WTC11 (cell line): ENCODE measurements around the gene FMN2. TPM values are rescaled to one million over a fixed set of nuclear protein-coding genes. Genes with fewer than 3 reads are reported as not detected.
A peak's percentile ranks its signal among the peaks of the same experiment; 100 is the strongest.

Source experiments
- ATAC-seq: fragments of 200-7000 bp; cut with Tn5 transposase; 2 replicates; pipeline ENCODE4 v1.10.0; 2021; ENCODE audit warnings: mild to moderate bottlenecking, moderate library complexity
- CTCF ChIA-PET: fragments of 300-600 bp; sonication (Branson Sonifier 250); formaldehyde crosslinking; loops from one replicate; lab custom pipeline; 2021; ENCODE audit warnings: antibody characterized with exemption; lab: Charles Lee
- POLR2A ChIA-PET: fragments of 350-600 bp; sonication (Branson Sonifier 250); formaldehyde crosslinking; loops from one replicate; lab custom pipeline; 2021; ENCODE audit warnings: antibody characterized with exemption; lab: Charles Lee
- DNase-seq: peaks from one replicate; pipeline ENCODE4 v3.0.0; 2021; ENCODE audit warnings: low spot score
- H3K27ac Mint-ChIP-seq: 2 replicates; pipeline ENCODE4 v1.8.0; 2021; ENCODE audit warnings: mixed read lengths
- H3K27me3 Mint-ChIP-seq: 2 replicates; pipeline ENCODE4 v1.8.0; 2021; ENCODE audit warnings: low read depth, mild to moderate bottlenecking, moderate library complexity, mixed read lengths
- H3K36me3 Mint-ChIP-seq: 2 replicates; pipeline ENCODE4 v1.8.0; 2021; ENCODE audit warnings: mixed read lengths
- H3K4me1 Mint-ChIP-seq: 2 replicates; pipeline ENCODE4 v1.8.0; 2022; ENCODE audit warnings: mixed read lengths
- H3K4me3 Mint-ChIP-seq: 2 replicates; pipeline ENCODE4 v1.8.0; 2021; ENCODE audit warnings: mild to moderate bottlenecking, moderate library complexity, mixed read lengths
- H3K9me3 Mint-ChIP-seq: 2 replicates; pipeline ENCODE4 v1.8.0; 2021; ENCODE audit warnings: mixed read lengths
- CREB1 ChIP-seq: sonication (generic); formaldehyde crosslinking; IDR thresholded peaks from 2 replicates; pipeline ENCODE4 v1.8.0; 2023; ENCODE audit warnings: mild to moderate bottlenecking, missing genetic modification reagents
- CREM ChIP-seq: sonication (generic); formaldehyde crosslinking; IDR thresholded peaks from 2 replicates; pipeline ENCODE4 v1.8.1; 2022; ENCODE audit warnings: mild to moderate bottlenecking, missing genetic modification reagents, moderate library complexity
- ELF4 ChIP-seq: sonication (generic); formaldehyde crosslinking; IDR thresholded peaks from 2 replicates; pipeline ENCODE4 v1.8.1; 2022; ENCODE audit warnings: low read depth, mild to moderate bottlenecking, moderate library complexity, missing genetic modification reagents
- FOXP4 ChIP-seq: sonication (generic); formaldehyde crosslinking; IDR thresholded peaks from 2 replicates; pipeline ENCODE4 v1.8.0; 2022; ENCODE audit warnings: mild to moderate bottlenecking, missing genetic modification reagents
- HMGA2 ChIP-seq: fragments of 250-450 bp; sonication (Bioruptor Pico); IDR thresholded peaks from 2 replicates; pipeline ENCODE4 v1.4.0; 2021; ENCODE audit warnings: mild to moderate bottlenecking, moderate library complexity
- JAZF1 ChIP-seq: fragments of 250-450 bp; sonication (Bioruptor Pico); IDR thresholded peaks from 2 replicates; pipeline ENCODE4 v1.9.0; 2021; ENCODE audit warnings: moderate library complexity, mild to moderate bottlenecking, inconsistent platforms
- JUN ChIP-seq: sonication (generic); formaldehyde crosslinking; IDR thresholded peaks from 2 replicates; pipeline ENCODE4 v1.8.0; 2023; ENCODE audit warnings: mild to moderate bottlenecking, missing genetic modification reagents
- KAT7 ChIP-seq: sonication (generic); formaldehyde crosslinking; IDR thresholded peaks from 2 replicates; pipeline ENCODE4 v1.8.1; 2023; ENCODE audit warnings: missing genetic modification reagents, mild to moderate bottlenecking, borderline replicate concordance
- NR1H2 ChIP-seq: sonication (generic); formaldehyde crosslinking; IDR thresholded peaks from 2 replicates; pipeline ENCODE4 v1.9.0; 2021; ENCODE audit warnings: mild to moderate bottlenecking, moderate library complexity, missing genetic modification reagents
- NR3C1 ChIP-seq: sonication (generic); formaldehyde crosslinking; conservative IDR thresholded peaks from 2 replicates; pipeline ENCODE4 v1.8.1; 2023; ENCODE audit warnings: low read depth, mild to moderate bottlenecking, missing genetic modification reagents
- PRRX2 ChIP-seq: fragments of 250-450 bp; sonication (Bioruptor Pico); IDR thresholded peaks from 2 replicates; pipeline ENCODE4 v1.8.0; 2021; ENCODE audit warnings: mild to moderate bottlenecking
- SMAD3 ChIP-seq: sonication (generic); formaldehyde crosslinking; IDR thresholded peaks from 2 replicates; pipeline ENCODE4 v1.8.0; 2022; ENCODE audit warnings: missing genetic modification reagents, mild to moderate bottlenecking, borderline replicate concordance
- ZNF121 ChIP-seq: sonication (generic); formaldehyde crosslinking; IDR thresholded peaks from 2 replicates; pipeline ENCODE4 v1.8.0; 2023; ENCODE audit warnings: missing genetic modification reagents
- ZNF263 ChIP-seq: sonication (generic); formaldehyde crosslinking; IDR thresholded peaks from 2 replicates; pipeline ENCODE4 v1.8.1; 2022; ENCODE audit warnings: low read depth, mild to moderate bottlenecking, moderate library complexity, missing genetic modification reagents
- ZNF281 ChIP-seq: sonication (generic); formaldehyde crosslinking; IDR thresholded peaks from 2 replicates; pipeline ENCODE4 v1.8.0; 2023; ENCODE audit warnings: mild to moderate bottlenecking, missing genetic modification reagents
- total RNA-seq: library from RNA; stranded (reverse); gene quantifications from 3 replicates; pipeline ENCODE4 v1.2.3, GENCODE V29; 2021
- TF ChIP-seq, protein P1 (sequence below): sonication (generic); formaldehyde crosslinking; IDR thresholded peaks from 2 replicates; pipeline ENCODE4 v1.8.1; 2022; ENCODE audit warnings: mild to moderate bottlenecking, moderate library complexity, missing genetic modification reagents
- TF ChIP-seq, protein P2 (sequence below): sonication (generic); formaldehyde crosslinking; IDR thresholded peaks from 2 replicates; pipeline ENCODE4 v1.8.1; 2023; ENCODE audit warnings: mild to moderate bottlenecking, missing genetic modification reagents
- TF ChIP-seq, protein P3 (sequence below): sonication (generic); formaldehyde crosslinking; IDR thresholded peaks from 2 replicates; pipeline ENCODE4 v1.8.1; 2023; ENCODE audit warnings: mild to moderate bottlenecking, missing genetic modification reagents, moderate library complexity

The FMN2 gene
- total RNA-seq, 1 experiment from 2014 or later = 1.8 TPM

GRCh38 chr1:240107058-240107684 lies 15.5 kb downstream of the FMN2 start:
- no peak overlapping the region for H3K4me3 Mint-ChIP-seq
- DNase-seq (no peak), ATAC-seq (no peak)
- no peaks in the 10 kb centered on the region for H3K4me1 Mint-ChIP-seq
- peak; percentile 29; the same call in 1 of the 2 replicates for TF ChIP-seq HMGA2 (CRISPR knock-in tag)
- no peak for TF ChIP-seq SMAD3 (CRISPR knock-in tag)
- POLR2A ChIA-PET = no interaction called here
- CTCF ChIA-PET = interaction anchor here (1.3 kb wide), 1 partner anchor 102 kb away, joined by 3 read pairs; no protein-coding TSS in a partner anchor
- H3K27me3 Mint-ChIP-seq = no peaks in the 10 kb centered on the region
- no peaks in the 10 kb centered on the region for H3K9me3 Mint-ChIP-seq
- no peaks in the 10 kb centered on the region for H3K36me3 Mint-ChIP-seq
- H3K27ac Mint-ChIP-seq = no peak overlapping the region

DNA sequence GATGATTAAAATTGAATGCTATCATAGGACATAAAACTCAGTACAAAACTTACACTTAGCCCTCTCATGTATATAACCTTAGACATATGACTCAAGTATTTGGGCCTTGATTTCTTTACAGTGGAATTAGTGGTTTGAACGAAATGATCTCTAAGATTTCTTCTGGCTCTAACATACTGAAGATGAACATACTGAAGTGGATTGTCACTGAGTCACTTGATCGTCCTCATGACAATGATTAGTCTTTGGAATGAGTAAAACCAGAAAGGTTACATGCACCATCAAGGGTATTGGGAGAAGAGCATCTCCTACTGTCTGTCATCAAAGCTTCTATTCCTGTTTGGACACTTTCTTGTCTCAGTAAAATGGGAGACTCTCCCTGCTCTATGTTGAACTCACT lies 17.4 kb downstream of the FMN2 start:
- no peak overlapping the region for H3K27ac Mint-ChIP-seq
- TF ChIP-seq, protein P1, sequence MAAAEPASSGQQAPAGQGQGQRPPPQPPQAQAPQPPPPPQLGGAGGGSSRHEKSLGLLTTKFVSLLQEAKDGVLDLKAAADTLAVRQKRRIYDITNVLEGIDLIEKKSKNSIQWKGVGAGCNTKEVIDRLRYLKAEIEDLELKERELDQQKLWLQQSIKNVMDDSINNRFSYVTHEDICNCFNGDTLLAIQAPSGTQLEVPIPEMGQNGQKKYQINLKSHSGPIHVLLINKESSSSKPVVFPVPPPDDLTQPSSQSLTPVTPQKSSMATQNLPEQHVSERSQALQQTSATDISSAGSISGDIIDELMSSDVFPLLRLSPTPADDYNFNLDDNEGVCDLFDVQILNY (CRISPR knock-in tag) = no peak
- TF ChIP-seq CREM (CRISPR knock-in tag) (no peak), ELF4 (no peak), NR3C1 (CRISPR knock-in tag) (no peak), JAZF1 (no peak), ZNF263 (no peak), JUN (CRISPR knock-in tag) (no peak), NR1H2 (CRISPR knock-in tag) (no peak), FOXP4 (CRISPR knock-in tag) (no peak), ZNF281 (CRISPR knock-in tag) (no peak), CREB1 (no peak)
- ATAC-seq = no peak
- no peaks in the 10 kb centered on the region for H3K27me3 Mint-ChIP-seq
- peaks cover 5% of the 10 kb centered on the region for H3K4me1 Mint-ChIP-seq
- CTCF ChIA-PET = interaction anchor here (1.3 kb wide), 1 partner anchor 14 kb away, joined by 4 read pairs; no protein-coding TSS in a partner anchor
- H3K36me3 Mint-ChIP-seq = no peaks in the 10 kb centered on the region
- H3K9me3 Mint-ChIP-seq = no peaks in the 10 kb centered on the region
- H3K4me3 Mint-ChIP-seq = no peak overlapping the region
- no peak for DNase-seq
- POLR2A ChIA-PET = no interaction called here

DNA sequence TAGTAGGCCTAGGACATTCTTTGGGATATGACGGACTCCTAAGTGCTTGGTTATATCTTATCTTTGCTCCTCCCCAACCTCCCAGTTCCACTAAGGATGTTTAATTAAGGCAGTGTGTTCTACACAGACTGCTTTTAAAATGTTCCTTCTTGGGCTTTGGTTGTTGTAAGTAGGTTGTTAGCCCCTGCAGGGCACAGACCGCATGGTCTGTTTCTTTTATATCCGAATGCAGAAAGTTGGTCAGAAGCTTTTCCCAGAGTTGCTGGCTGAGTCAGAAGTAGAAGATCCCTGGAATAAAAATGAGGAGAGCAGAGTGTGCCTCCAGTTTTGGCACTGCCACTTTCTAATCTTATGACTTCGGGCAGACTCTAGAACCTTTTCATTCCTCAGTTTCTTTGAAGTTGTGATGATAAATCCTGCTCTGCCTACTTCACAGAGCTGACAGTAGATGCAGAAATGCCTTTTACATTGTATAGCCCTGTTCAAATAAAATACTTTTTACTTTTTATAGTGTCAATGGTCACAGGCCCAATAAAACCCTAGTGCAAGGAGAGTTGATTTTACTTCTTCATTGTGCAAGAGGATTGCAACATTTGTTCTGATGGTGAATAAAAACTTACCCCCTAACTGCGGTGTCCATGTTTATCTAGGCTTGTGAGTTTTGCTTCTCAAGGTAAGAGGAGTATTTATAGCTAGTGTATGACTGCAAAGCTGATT lies 18.4 kb downstream of the FMN2 start:
- CTCF ChIA-PET = interaction anchor here (1.3 kb wide), 1 partner anchor 13 kb away, joined by 4 read pairs; no protein-coding TSS in a partner anchor
- no peak overlapping the region for H3K27ac Mint-ChIP-seq
- ATAC-seq = no peak

More for the DNA sequence above, 18.4 kb downstream of the FMN2 start:
- TF ChIP-seq PRRX2 (CRISPR knock-in tag) (no peak), KAT7 (CRISPR knock-in tag) (no peak), ZNF121 (CRISPR knock-in tag) (no peak), JAZF1 (no peak)
- TF ChIP-seq, protein P2, sequence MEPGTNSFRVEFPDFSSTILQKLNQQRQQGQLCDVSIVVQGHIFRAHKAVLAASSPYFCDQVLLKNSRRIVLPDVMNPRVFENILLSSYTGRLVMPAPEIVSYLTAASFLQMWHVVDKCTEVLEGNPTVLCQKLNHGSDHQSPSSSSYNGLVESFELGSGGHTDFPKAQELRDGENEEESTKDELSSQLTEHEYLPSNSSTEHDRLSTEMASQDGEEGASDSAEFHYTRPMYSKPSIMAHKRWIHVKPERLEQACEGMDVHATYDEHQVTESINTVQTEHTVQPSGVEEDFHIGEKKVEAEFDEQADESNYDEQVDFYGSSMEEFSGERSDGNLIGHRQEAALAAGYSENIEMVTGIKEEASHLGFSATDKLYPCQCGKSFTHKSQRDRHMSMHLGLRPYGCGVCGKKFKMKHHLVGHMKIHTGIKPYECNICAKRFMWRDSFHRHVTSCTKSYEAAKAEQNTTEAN = no peak
- TF ChIP-seq, protein P3, sequence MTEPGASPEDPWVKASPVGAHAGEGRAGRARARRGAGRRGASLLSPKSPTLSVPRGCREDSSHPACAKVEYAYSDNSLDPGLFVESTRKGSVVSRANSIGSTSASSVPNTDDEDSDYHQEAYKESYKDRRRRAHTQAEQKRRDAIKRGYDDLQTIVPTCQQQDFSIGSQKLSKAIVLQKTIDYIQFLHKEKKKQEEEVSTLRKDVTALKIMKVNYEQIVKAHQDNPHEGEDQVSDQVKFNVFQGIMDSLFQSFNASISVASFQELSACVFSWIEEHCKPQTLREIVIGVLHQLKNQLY (CRISPR knock-in tag) = no peak
- DNase-seq = no peak
- H3K9me3 Mint-ChIP-seq = no peaks in the 10 kb centered on the region
- POLR2A ChIA-PET = no interaction called here
- H3K36me3 Mint-ChIP-seq = no peaks in the 10 kb centered on the region
- no peaks in the 10 kb centered on the region for H3K27me3 Mint-ChIP-seq
- peaks cover 7% of the 10 kb centered on the region for H3K4me1 Mint-ChIP-seq
- no peak overlapping the region for H3K4me3 Mint-ChIP-seq
